Parathyroid adenoma (tissue), 2 donors: ENCODE results near the gene LACRT.
"Not testable (repeated sequence)": the region's sequence is repeated elsewhere in the genome, so short reads cannot be mapped to it uniquely, and the experiment has no call there.

Experiments used
- H2AFZ ChIP-seq: fragments of 300-600 bp; sonication (generic); one replicate; pipeline ENCODE4 v1.7.0; 2017; ENCODE audit warnings: antibody characterized with exemption, mild to moderate bottlenecking
- H3K27ac ChIP-seq: fragments of 300-600 bp; sonication (generic); one replicate; pipeline ENCODE4 v1.7.0; 2017
- H3K27me3 ChIP-seq: fragments of 300-600 bp; sonication (generic); one replicate; pipeline ENCODE4 v1.7.0; 2017; ENCODE audit warnings: low read length; ENCODE audit not compliant: control insufficient read depth, insufficient read depth
- H3K36me3 ChIP-seq: fragments of 300-600 bp; sonication (generic); one replicate; pipeline ENCODE4 v1.7.0; 2017; ENCODE audit warnings: low read length; ENCODE audit not compliant: control insufficient read depth, insufficient read depth
- H3K4me1 ChIP-seq: fragments of 300-600 bp; sonication (generic); one replicate; pipeline ENCODE4 v1.7.0; 2017; ENCODE audit warnings: control low read depth
- H3K4me2 ChIP-seq: fragments of 300-600 bp; sonication (generic); one replicate; pipeline ENCODE4 v1.7.0; 2017; ENCODE audit warnings: low read length
- H3K4me3 ChIP-seq: fragments of 300-600 bp; sonication (generic); one replicate; pipeline ENCODE4 v1.7.0; 2017; ENCODE audit warnings: low read depth, low read length
- H3K79me2 ChIP-seq: fragments of 300-600 bp; sonication (generic); one replicate; pipeline ENCODE4 v1.7.0; 2017; ENCODE audit warnings: control low read depth
- H3K9ac ChIP-seq: fragments of 300-600 bp; sonication (generic); one replicate; pipeline ENCODE4 v1.7.0; 2017; ENCODE audit warnings: mild to moderate bottlenecking
- H3K9me3 ChIP-seq: fragments of 300-600 bp; sonication (generic); one replicate; pipeline ENCODE4 v1.7.0; 2017; ENCODE audit warnings: low read length; ENCODE audit not compliant: control insufficient read depth
- CTCF ChIP-seq: fragments of 300-600 bp; sonication (generic); IDR thresholded peaks from one replicate; pipeline ENCODE4 v1.7.0; 2017; ENCODE audit warnings: antibody characterized with exemption, mild to moderate bottlenecking
- donor health status: primary hyperparathyroidism.

The LACRT gene

GRCh38 chr12:54667945-54668344 lies 33.2 kb upstream of the LACRT start:
- Histone ChIP-seq H3K79me2 (no peaks in the 10 kb centered on the region), H2AFZ (no peak overlapping the region), H3K9me3 (no peaks in the 10 kb centered on the region), H3K27ac (no peak overlapping the region), H3K36me3 (no peaks in the 10 kb centered on the region), H3K4me1 (no peaks in the 10 kb centered on the region), H3K4me2 (no peak overlapping the region), H3K4me3 (no peak overlapping the region), H3K9ac (no peak overlapping the region), H3K27me3 (no peaks in the 10 kb centered on the region)
- no peak for TF ChIP-seq CTCF

DNA sequence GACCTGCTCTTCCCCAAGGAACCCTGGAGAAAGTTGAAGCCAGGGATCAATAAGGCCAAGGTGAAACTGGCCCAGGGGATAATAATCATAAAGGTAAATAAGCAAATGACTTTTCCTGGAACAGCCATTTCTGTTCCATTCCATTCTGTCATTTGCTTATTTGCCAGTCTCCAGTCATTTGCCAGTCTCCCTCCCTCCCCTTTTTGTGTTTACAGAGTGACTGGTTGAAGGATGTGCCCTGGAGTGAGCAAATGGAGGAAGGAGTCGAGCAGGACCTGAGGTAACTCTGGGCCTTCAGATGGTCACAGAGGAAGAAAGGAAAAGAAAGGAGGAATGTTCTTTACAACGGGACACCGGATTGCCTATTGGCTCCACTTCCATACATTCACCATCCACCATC lies 31.3 kb upstream of the LACRT start:
- Histone ChIP-seq H3K4me2 (no peak overlapping the region), H3K9me3 (no peaks in the 10 kb centered on the region), H3K4me3 (no peak overlapping the region), H3K36me3 (no peaks in the 10 kb centered on the region), H2AFZ (no peak overlapping the region), H3K9ac (no peak overlapping the region), H3K4me1 (no peaks in the 10 kb centered on the region), H3K27me3 (no peaks in the 10 kb centered on the region), H3K79me2 (no peaks in the 10 kb centered on the region), H3K27ac (no peak overlapping the region)
- no peak for TF ChIP-seq CTCF

DNA sequence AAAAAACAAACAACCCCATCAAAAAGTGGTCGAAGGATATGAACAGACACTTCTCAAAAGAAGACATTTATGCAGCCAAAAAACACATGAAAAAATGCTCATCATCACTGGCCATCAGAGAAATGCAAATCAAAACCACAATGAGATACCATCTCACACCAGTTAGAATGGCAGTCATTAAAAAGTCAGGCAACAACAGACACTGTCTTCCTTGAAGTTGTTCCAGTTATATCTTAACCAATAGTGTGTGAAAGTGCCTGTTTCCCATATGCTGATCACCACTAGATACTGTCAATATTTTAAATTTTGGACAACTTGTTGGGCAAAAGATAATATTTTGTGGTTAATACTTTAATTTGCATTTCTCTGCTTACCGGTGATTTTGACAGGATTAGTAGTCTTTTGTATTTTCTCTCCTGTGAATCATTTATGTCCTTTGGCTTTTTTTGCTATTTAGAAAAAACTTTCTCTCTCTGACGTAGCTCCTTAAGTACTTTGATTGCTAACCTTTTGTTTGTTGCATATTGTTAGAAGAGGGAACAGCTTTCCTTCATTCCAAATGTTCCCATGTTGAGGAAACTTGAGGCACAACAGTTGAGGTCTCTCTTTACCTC lies 30.4 kb upstream of the LACRT start:
- H3K4me2 ChIP-seq, H3K27me3 ChIP-seq, H3K9ac ChIP-seq, H2AFZ ChIP-seq, H3K27ac ChIP-seq, H3K4me1 ChIP-seq, H3K36me3 ChIP-seq, H3K4me3 ChIP-seq, H3K79me2 ChIP-seq, H3K9me3 ChIP-seq: not testable (repeated sequence)

DNA sequence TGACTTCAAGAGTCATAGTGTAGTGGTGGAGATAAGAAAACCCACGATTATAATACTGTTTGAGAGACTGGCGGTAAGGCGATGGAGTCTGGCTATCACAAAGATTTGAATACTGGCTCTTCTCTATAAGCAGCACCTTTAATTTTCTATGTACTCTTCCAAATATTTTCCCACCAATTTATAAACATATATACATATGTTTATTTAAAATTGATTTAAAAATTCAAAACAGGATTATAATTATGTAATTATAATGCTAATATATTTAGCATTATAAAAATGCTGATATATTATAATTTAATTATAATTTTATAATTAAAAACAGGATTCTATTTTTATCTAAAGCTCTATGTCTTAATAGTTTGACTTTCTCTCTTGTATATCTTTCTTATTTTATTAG lies 28.9 kb upstream of the LACRT start:
- Histone ChIP-seq H3K79me2 (no peaks in the 10 kb centered on the region), H2AFZ (no peak overlapping the region), H3K36me3 (no peaks in the 10 kb centered on the region), H3K4me2 (no peak overlapping the region), H3K9ac (no peak overlapping the region), H3K27ac (no peak overlapping the region), H3K4me3 (no peak overlapping the region), H3K27me3 (no peaks in the 10 kb centered on the region), H3K4me1 (no peaks in the 10 kb centered on the region), H3K9me3 (no peaks in the 10 kb centered on the region)
- no peak for TF ChIP-seq CTCF

DNA sequence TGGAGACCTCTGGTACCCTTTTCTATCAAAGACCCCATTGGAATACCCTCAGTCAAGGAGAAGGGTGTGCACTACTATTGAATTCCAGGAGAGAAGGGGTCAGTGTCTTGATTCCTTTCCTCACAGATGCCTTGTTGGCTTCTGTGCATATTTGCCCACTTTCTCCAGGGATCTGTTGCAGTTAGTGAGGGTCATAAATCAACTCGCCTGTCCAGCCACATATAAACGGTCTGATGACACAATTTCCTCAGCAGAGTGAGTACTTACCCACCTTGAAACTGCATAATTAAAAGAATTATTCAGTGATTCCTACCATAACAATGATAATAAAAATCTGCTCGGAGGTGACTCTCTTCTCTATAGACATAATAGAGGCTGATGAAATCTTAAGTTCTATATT lies 27.3 kb upstream of the LACRT start:
- no peaks in the 10 kb centered on the region for H3K79me2 ChIP-seq
- H3K9me3 ChIP-seq = no peaks in the 10 kb centered on the region
- no peak overlapping the region for H3K9ac ChIP-seq
- H3K27ac ChIP-seq = no peak overlapping the region
- no peaks in the 10 kb centered on the region for H3K36me3 ChIP-seq
- no peaks in the 10 kb centered on the region for H3K4me1 ChIP-seq
- H3K27me3 ChIP-seq = no peaks in the 10 kb centered on the region
- no peak for TF ChIP-seq CTCF
- H3K4me2 ChIP-seq = no peak overlapping the region
- H2AFZ ChIP-seq = no peak overlapping the region
- no peak overlapping the region for H3K4me3 ChIP-seq
